Mononuclear cell (primary cell): Measurements from ENCODE around the gene GRIK2. TPM values are rescaled to one million over a fixed set of nuclear protein-coding genes. Genes with fewer than 3 reads are reported as not detected.
"Not testable (repeated sequence)": the region's sequence is repeated elsewhere in the genome, so short reads cannot be mapped to it uniquely, and the experiment has no call there.

Experiments used
- H3K27me3 ChIP-seq: 2 replicates; pipeline ENCODE4 v1.6.0; 2011; ENCODE audit warnings: low read length, control low read depth; ENCODE audit not compliant: insufficient read depth
- H3K4me1 ChIP-seq: 2 replicates; pipeline ENCODE4 v1.5.1; 2011; ENCODE audit warnings: mild to moderate bottlenecking, low read length, control low read depth; ENCODE audit not compliant: insufficient read depth
- H3K4me3 ChIP-seq: 2 replicates; pipeline ENCODE4 v1.5.1; 2011; ENCODE audit warnings: mild to moderate bottlenecking, low read length, moderate library complexity
- H3K9me3 ChIP-seq: 2 replicates; pipeline ENCODE4 v1.5.1; 2011; ENCODE audit warnings: low read depth, mild to moderate bottlenecking, control low read depth, low read length
- total RNA-seq: library from RNA; depleted of rRNA; stranded (reverse); fragments of >200 nt; gene quantifications from one replicate; pipeline ENCODE4 v1.2.3, GENCODE V29; 2012

The GRIK2 gene
- total RNA-seq, 1 donor: not detected

DNA sequence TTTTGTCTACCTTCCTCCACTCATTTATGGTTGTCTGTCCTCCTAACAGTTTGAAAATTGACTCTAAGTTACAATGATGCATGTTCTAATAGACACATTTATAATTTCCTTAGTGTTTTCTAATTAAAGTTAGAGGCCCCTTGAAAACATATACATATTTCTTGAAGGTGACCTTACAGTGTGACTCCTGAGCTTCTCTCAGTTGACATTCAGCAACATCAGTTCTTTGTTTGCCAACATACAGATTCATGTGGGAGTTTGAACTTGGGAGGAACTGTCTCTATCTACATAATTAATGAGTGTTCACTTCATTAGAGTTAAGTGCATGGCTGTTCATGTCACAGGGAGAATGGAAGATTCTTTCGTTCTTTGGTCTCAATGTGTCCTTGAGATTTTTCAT lies 658.2 kb downstream of the GRIK2 start:
- Histone ChIP-seq H3K27me3 (no peaks in the 10 kb centered on the region), H3K4me3 (no peak overlapping the region), H3K4me1 (no peaks in the 10 kb centered on the region), H3K9me3 (no peaks in the 10 kb centered on the region)

GRCh38 chr6:102064142-102064541 lies 670.6 kb downstream of the GRIK2 start:
- H3K27me3 ChIP-seq: no peaks in the 10 kb centered on the region
- H3K4me3 ChIP-seq: no peak overlapping the region
- H3K4me1 ChIP-seq: no peaks in the 10 kb centered on the region
- no peaks in the 10 kb centered on the region for H3K9me3 ChIP-seq

GRCh38 chr6:102066301-102066700 lies 672.8 kb downstream of the GRIK2 start:
- no peaks in the 10 kb centered on the region for H3K27me3 ChIP-seq
- no peaks in the 10 kb centered on the region for H3K9me3 ChIP-seq
- H3K4me1 ChIP-seq: no peaks in the 10 kb centered on the region
- H3K4me3 ChIP-seq: no peak overlapping the region

- Histone ChIP-seq H3K27me3 (no peaks in the 10 kb centered on the region), H3K4me3 (no peak overlapping the region), H3K4me1 (no peaks in the 10 kb centered on the region), H3K9me3 (no peaks in the 10 kb centered on the region)
These were observed 674.9 kb downstream of the GRIK2 start for GRCh38 chr6:102068349-102068929.

DNA sequence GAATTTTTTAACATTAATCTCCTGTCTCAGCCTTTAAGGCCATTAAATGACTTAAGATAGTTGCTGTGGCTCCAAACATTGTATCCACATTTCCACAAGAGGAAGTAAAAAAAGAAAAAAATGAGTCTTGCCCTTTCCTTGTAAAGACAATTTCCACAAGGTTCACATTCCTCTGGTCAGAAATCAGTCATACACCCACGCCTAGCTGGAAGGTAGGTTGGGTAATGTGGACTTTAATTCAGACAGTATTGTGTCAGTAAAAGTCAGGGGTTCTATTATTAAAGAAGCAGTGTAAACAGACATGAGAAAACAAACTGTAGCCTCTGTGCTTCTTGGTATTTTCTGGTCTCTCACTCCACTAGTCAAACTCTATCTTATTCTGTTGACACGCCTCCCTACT lies 682.0 kb downstream of the GRIK2 start:
- Histone ChIP-seq H3K27me3 (no peaks in the 10 kb centered on the region), H3K9me3 (no peaks in the 10 kb centered on the region), H3K4me1 (no peaks in the 10 kb centered on the region), H3K4me3 (no peak overlapping the region)

- no peaks in the 10 kb centered on the region for H3K9me3 ChIP-seq
- no peaks in the 10 kb centered on the region for H3K4me1 ChIP-seq
- no peak overlapping the region for H3K4me3 ChIP-seq
- H3K27me3 ChIP-seq: no peaks in the 10 kb centered on the region
These were observed 691.7 kb downstream of the GRIK2 start for GRCh38 chr6:102085257-102085656.

- not testable (repeated sequence) for H3K27me3 ChIP-seq, H3K9me3 ChIP-seq, H3K4me1 ChIP-seq, H3K4me3 ChIP-seq
These were observed 694.7 kb downstream of the GRIK2 start for GRCh38 chr6:102088160-102088559.

- H3K4me1 ChIP-seq: no peaks in the 10 kb centered on the region
- no peaks in the 10 kb centered on the region for H3K27me3 ChIP-seq
- no peak overlapping the region for H3K4me3 ChIP-seq
- H3K9me3 ChIP-seq: no peaks in the 10 kb centered on the region
These were observed 720.9 kb downstream of the GRIK2 start for GRCh38 chr6:102114402-102114801.

DNA sequence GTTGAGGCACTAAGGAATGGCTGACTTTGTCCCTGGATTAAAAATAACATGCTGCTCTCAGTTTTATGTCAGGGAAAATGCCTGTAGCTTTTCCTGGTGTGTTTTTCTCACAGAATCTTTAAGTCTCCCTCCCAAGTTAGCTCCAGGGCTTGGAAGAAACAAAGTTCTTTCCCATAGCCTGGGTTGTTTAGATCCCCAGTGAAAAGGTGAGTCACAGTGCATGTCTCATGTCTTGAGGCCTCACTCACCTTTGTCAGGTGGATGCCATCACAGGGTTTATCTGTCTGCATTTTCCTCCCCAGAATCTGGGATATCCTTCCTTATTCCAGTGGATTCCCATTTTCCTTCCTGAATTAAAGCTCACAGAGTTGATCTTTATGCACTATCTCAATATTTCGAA lies 722.4 kb downstream of the GRIK2 start:
- H3K4me3 ChIP-seq: no peak overlapping the region
- H3K4me1 ChIP-seq: no peaks in the 10 kb centered on the region
- H3K9me3 ChIP-seq: no peaks in the 10 kb centered on the region
- no peaks in the 10 kb centered on the region for H3K27me3 ChIP-seq

DNA sequence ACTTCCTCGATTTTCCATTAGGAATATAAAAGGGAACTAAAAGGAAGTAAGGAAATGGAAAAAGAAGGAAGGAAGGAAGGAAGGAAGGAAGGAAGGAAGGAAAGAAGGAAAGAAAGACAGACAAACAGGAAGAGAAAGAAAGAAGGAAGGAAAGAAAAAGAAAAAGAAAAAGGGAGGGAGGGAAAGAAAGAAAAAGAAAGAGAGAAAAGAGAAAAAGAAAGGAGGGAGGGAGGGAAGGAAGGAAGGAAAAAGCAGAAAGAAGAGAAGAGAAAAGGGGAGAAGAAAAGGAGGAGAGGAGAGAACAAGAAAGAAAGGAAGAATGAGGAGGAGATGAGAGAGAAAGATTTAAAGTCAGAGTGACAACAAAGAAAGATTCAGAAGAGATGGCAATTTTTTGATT lies 724.5 kb downstream of the GRIK2 start:
- H3K9me3 ChIP-seq: no peaks in the 10 kb centered on the region

More for the DNA sequence above, 724.5 kb downstream of the GRIK2 start:
- H3K27me3 ChIP-seq: no peaks in the 10 kb centered on the region
- H3K4me1 ChIP-seq: no peaks in the 10 kb centered on the region
- H3K4me3 ChIP-seq: no peak overlapping the region
